CD4-positive, alpha-beta T cell (primary cell): ENCODE data around the gene ABHD16A. TPM values are rescaled to one million over a fixed set of nuclear protein-coding genes. Genes with fewer than 3 reads are reported as not detected.
A peak's percentile ranks its signal among the peaks of the same experiment; 100 is the strongest.

Experiments
- ATAC-seq: fragments of 200-7000 bp; cut with Tn5 transposase; one replicate; pipeline ENCODE4 v1.10.0; 2022; ENCODE audit warnings: mild to moderate bottlenecking; ENCODE audit not compliant: poor library complexity
- CTCF ChIA-PET: fragments of 350-600 bp; sonication (Branson Sonifier 250); formaldehyde crosslinking; loops from one replicate; lab custom pipeline; 2021; ENCODE audit warnings: antibody characterized with exemption, inconsistent platforms; lab: Charles Lee
- POLR2A ChIA-PET: fragments of 350-600 bp; sonication (Branson Sonifier 250); formaldehyde crosslinking; loops from one replicate; lab custom pipeline; 2021; ENCODE audit warnings: antibody characterized with exemption, inconsistent platforms; lab: Charles Lee
- DNase-seq, 14 experiments: peaks; one replicate each; pipeline ENCODE4 v3.0.0-alpha.2; 2013 to 2020; ENCODE audit warnings: mixed read lengths in 2 of 14
- H3K27ac ChIP-seq, 2 donors: one replicate each; pipeline versions ENCODE4 v1.5.1 to v1.7.0; 2013; ENCODE audit warnings: low read length in 2 of 2, low read depth in 1 of 2, mild to moderate bottlenecking in 1 of 2
- H3K27me3 ChIP-seq, 2 experiments: 1 replicate in 1 of 2; 2 replicates in 1 of 2; pipeline versions ENCODE4 v1.6.1 to v1.7.0; 2013; ENCODE audit warnings: low read length in 2 of 2, control low read depth in 1 of 2, mild to moderate bottlenecking in 1 of 2, moderate library complexity in 1 of 2; ENCODE audit not compliant: insufficient read depth in 2 of 2, control insufficient read depth in 1 of 2
- H3K36me3 ChIP-seq: one replicate; pipeline ENCODE4 v1.6.1; 2013; ENCODE audit warnings: low read length, control low read depth; ENCODE audit not compliant: insufficient read depth
- H3K4me1 ChIP-seq: one replicate; pipeline ENCODE4 v1.6.1; 2013; ENCODE audit warnings: low read length, control low read depth; ENCODE audit not compliant: insufficient read depth
- H3K4me3 ChIP-seq: one replicate; pipeline ENCODE4 v1.5.1; 2013; ENCODE audit warnings: mild to moderate bottlenecking, low read length, moderate library complexity
- H3K9me3 ChIP-seq, 2 experiments: 1 replicate in 1 of 2; 2 replicates in 1 of 2; pipeline versions ENCODE4 v1.6.1 to v1.7.0; 2013; ENCODE audit warnings: low read length in 2 of 2, mild to moderate bottlenecking in 2 of 2, control low read depth in 1 of 2, moderate library complexity in 1 of 2; ENCODE audit not compliant: control insufficient read depth in 1 of 2, insufficient read depth in 1 of 2
- H3K27ac Mint-ChIP-seq: one replicate; pipeline ENCODE4 v1.8.0; 2020; ENCODE audit warnings: mixed read lengths
- H3K27me3 Mint-ChIP-seq: one replicate; pipeline ENCODE4 v1.8.0; 2021; ENCODE audit warnings: mixed read lengths
- H3K36me3 Mint-ChIP-seq: one replicate; pipeline ENCODE4 v1.8.0; 2021; ENCODE audit warnings: low read depth, mixed read lengths
- H3K4me1 Mint-ChIP-seq: one replicate; pipeline ENCODE4 v1.8.0; 2021; ENCODE audit warnings: low read depth, mixed read lengths
- H3K4me3 Mint-ChIP-seq: one replicate; pipeline ENCODE4 v1.8.0; 2020; ENCODE audit warnings: mild to moderate bottlenecking, mixed read lengths
- H3K9me3 Mint-ChIP-seq: one replicate; pipeline ENCODE4 v1.8.0; 2020; ENCODE audit warnings: mixed read lengths
- intact Hi-C, 2 experiments: fragments of 100-400 bp; cut with DNase I in 1 of 2; cut with micrococcal nuclease in 1 of 2; formaldehyde crosslinking; loops; one replicate each; pipeline versions ENCODE4 v1.15.1 to v1.9.0; 2023 to 2025; cut with DNase I, micrococcal nuclease
- total RNA-seq, 174 experiments: library from RNA in 2 of 174; stranded (reverse) in 2 of 174; gene quantifications; one replicate each; pipeline ENCODE4 v1.2.3 and lab custom pipeline; 2021 to 2026
- TF ChIP-seq, protein P1 (sequence below): fragments of 200-600 bp; IDR thresholded peaks from one replicate; pipeline ENCODE4 v1.8.0; 2022; ENCODE audit warnings: antibody characterized with exemption, mild to moderate bottlenecking

Gene ABHD16A
- total RNA-seq, 2 experiments from 2014 or later: 52.3 to 59.3 TPM

DNA sequence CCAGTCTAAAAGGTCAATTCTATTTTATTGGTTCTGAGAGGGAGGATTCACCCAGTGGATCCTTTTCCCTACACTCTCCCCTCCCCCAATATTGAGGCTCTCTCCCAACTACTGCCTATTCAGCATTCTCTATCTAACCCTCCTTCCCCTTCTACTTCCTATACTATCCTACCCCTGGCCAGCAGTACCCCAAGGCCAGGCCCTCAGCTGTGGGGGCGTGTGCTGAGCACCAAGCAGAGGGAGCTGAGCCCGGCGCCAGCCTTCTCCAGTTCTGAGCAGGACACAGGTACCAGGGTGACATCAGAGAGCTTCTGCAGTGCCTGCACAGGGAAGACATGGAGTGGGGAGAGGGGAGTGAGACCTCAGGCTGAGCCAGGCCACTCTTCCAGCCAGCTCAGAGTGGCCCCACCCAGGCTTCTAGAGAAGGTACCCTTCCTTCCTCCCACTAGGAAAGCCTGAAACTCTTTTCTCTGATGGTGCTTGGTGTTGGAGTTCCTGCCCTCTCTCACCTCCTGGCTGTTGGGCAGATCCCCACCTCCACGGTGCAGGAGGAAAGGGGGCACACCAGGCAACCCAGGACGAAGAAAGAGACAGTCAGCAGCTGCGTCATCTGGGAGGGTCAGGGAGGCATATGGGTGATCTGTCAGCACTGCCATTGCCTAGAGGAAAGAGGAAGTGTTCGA, 24.1 kb upstream of the ABHD16A start:
- H3K27me3 Mint-ChIP-seq: no peaks in the 10 kb centered on the region
- ChIA-PET POLR2A (interaction anchor here (0.8 to 1.6 kb wide), 4 partner anchors 12 to 100 kb away, joined by 3 to 5 read pairs (median 3); partner anchors contain the start of genes ABHD16A, HSPA1B and LSM2), CTCF (interaction anchor here (1.0 to 5.8 kb wide), 4 partner anchors 12 to 103 kb away, joined by 3 to 41 read pairs (median 14); partner anchors contain the start of gene MSH5)
- peaks cover 55% of the 10 kb centered on the region for H3K4me1 ChIP-seq
- no peaks in the 10 kb centered on the region for H3K27me3 ChIP-seq
- peak overlapping the region; percentile 80 for H3K4me3 Mint-ChIP-seq
- H3K4me3 ChIP-seq: no peak overlapping the region
- H3K9me3 ChIP-seq: no peaks in the 10 kb centered on the region
- no peaks in the 10 kb centered on the region for H3K9me3 Mint-ChIP-seq
- H3K36me3 Mint-ChIP-seq: peaks cover 32% of the 10 kb centered on the region
- H3K4me1 Mint-ChIP-seq: peaks cover 50% of the 10 kb centered on the region
- peak overlapping the region; percentile 59 for H3K27ac Mint-ChIP-seq
- ATAC-seq (peak; percentile 6), DNase-seq (peak in 5 of 14 experiments; percentile 17 to 69 (median 48))
- H3K36me3 ChIP-seq: peaks cover 18% of the 10 kb centered on the region
- TF ChIP-seq, protein P1, sequence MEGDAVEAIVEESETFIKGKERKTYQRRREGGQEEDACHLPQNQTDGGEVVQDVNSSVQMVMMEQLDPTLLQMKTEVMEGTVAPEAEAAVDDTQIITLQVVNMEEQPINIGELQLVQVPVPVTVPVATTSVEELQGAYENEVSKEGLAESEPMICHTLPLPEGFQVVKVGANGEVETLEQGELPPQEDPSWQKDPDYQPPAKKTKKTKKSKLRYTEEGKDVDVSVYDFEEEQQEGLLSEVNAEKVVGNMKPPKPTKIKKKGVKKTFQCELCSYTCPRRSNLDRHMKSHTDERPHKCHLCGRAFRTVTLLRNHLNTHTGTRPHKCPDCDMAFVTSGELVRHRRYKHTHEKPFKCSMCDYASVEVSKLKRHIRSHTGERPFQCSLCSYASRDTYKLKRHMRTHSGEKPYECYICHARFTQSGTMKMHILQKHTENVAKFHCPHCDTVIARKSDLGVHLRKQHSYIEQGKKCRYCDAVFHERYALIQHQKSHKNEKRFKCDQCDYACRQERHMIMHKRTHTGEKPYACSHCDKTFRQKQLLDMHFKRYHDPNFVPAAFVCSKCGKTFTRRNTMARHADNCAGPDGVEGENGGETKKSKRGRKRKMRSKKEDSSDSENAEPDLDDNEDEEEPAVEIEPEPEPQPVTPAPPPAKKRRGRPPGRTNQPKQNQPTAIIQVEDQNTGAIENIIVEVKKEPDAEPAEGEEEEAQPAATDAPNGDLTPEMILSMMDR: no peak
- intact Hi-C loops: no loop called here
- H3K27ac ChIP-seq: no peak overlapping the region

DNA sequence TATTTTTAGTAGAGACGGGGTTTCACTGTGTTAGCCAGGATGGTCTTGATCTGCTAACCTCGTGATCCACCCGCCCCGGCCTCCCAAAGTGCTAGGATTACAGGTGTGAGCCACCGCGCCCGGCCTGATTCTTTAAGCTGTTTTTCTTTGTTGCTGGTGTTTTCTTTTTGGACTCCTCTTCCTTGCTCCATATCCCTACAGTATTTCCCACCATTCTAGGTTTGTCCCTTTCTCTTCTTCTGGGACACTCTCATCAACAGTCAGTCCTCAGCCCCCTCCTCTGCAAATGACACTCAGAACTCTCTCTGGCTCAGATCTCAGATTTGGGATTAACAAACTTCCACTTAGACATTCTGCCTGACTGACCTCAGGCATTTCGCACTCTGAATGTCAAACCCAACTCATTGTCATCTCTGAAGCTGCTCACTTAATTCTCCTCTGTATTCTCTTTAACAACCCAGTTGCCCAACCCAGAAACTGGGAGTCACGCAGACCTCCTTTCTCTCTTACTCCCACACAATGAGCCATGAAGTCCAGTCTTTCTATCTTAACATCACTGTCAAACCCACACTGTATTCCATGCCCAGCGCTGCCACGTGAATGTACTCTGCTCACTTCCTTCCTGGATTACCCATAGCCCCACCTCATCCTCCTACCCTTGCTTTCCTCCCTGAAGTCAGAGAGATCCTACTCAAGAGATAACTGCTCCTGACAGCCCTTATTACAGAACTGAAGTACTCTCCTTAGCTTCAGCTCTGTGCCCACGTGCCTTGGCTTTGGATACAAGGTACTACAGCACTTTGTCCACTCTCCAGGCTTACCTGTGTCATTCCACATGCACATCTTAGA, 22.6 kb upstream of the ABHD16A start:
- Mint-ChIP-seq H3K27me3 (no peaks in the 10 kb centered on the region), H3K4me3 (no peak overlapping the region), H3K27ac (no peak overlapping the region), H3K4me1 (peaks cover 42% of the 10 kb centered on the region), H3K36me3 (peaks cover 19% of the 10 kb centered on the region), H3K9me3 (no peaks in the 10 kb centered on the region)
- Histone ChIP-seq H3K27ac (no peak overlapping the region), H3K27me3 (no peaks in the 10 kb centered on the region), H3K4me3 (no peak overlapping the region), H3K9me3 (no peaks in the 10 kb centered on the region), H3K36me3 (peaks cover 5% of the 10 kb centered on the region), H3K4me1 (peaks cover 52% of the 10 kb centered on the region)
- peak in 1 of 14 experiments; percentile 13 for DNase-seq
- TF ChIP-seq, protein P1: no peak
- no peak for ATAC-seq
- ChIA-PET POLR2A (no interaction called here), CTCF (interaction anchor here (5.8 kb wide), 1 partner anchor 13 kb away, joined by 41 read pairs; the partner anchor contains the start of gene MSH5)
- intact Hi-C loops: no loop called here

DNA sequence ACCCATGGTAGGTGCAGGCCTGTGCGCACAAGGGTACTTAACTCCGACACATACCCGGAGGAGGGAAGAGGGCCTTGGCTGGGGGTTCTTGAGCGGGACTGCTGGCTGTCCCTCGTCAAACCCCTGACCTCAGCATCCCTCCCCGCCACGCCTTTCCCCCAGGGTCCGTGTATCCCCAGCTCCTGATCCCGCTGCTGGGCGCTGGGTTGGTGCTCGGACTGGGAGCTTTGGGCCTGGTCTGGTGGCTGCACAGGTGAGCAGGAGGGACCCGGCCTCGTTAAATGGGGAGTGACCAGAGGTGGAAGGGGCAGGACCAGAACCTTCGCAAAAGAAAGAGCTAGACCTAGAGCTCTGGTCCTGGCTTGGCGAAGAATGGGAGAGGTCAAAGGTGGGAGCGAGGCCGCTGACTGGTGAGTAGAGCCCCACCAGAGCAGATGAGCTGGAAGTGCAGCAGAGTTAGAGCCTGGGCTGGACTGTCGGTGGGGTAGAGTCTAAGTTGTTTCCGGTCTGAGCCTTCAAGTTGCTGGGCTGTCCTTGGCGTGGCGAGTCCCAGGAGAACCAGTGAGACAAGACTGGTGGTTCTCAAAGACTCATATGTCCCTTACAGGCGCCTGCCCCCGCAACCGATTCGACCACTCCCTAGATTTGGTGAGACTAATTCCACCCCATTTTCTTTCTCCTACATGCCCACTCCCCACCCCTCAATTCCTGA, 21.0 kb upstream of the ABHD16A start:
- no peak for ATAC-seq
- no peaks in the 10 kb centered on the region for H3K36me3 ChIP-seq
- intact Hi-C loops: no loop called here
- CTCF ChIA-PET: no interaction called here
- no peak overlapping the region for H3K27ac ChIP-seq
- no peak overlapping the region for H3K4me3 Mint-ChIP-seq
- TF ChIP-seq, protein P1: no peak
- no peak overlapping the region for H3K4me3 ChIP-seq
- H3K9me3 Mint-ChIP-seq: no peaks in the 10 kb centered on the region
- POLR2A ChIA-PET: interaction anchor here (1.4 kb wide), 1 partner anchor 21 kb away, joined by 4 read pairs; the partner anchor contains the start of gene ABHD16A
- peaks cover 6% of the 10 kb centered on the region for H3K36me3 Mint-ChIP-seq
- peaks cover 29% of the 10 kb centered on the region for H3K4me1 Mint-ChIP-seq
- no peak for DNase-seq
- no peaks in the 10 kb centered on the region for H3K9me3 ChIP-seq
- peaks cover 38% of the 10 kb centered on the region for H3K4me1 ChIP-seq
- no peaks in the 10 kb centered on the region for H3K27me3 Mint-ChIP-seq
- no peak overlapping the region for H3K27ac Mint-ChIP-seq
- no peaks in the 10 kb centered on the region for H3K27me3 ChIP-seq
